ENCODE measurements around the gene MARCHF3. TPM values are rescaled to one million over a fixed set of nuclear protein-coding genes. Genes with fewer than 3 reads are reported as not detected.

MARCHF3 gene
- 10 to 100 TPM in 2 of 3 donors, 1 to 10 TPM in 1; 2.8 to 37.9 (median 29.9) TPM for polyA plus RNA-seq

- no peak within 1 kb of the TSS for H3K27ac ChIP-seq (ENCODE audit: low read depth, low read length)
- WGBS, 3 donors: 0 to 1% (median 0%) methylated on average over 94 to 97 of the region's 97 CpGs
These were observed at the start of gene MARCHF3 for GRCh38 chr5:127030259-127031146. TSS of gene MARCHF3 (minus strand) at chr5:127030558. CDS start at chr5:126918171, 112,387 bp downstream.

- H3K27ac ChIP-seq (ENCODE audit: low read depth, low read length): no peak overlapping the region
- 46 to 65% (median 65%) methylated on average over 9 of the region's 9 CpGs for WGBS, 3 donors
These were observed 49.7 kb upstream of the MARCHF3 start for GRCh38 chr5:127079994-127080491.

- WGBS, 3 donors: 30 to 81% (median 76%) methylated on average over 1 of the region's 1 CpG
- no peak overlapping the region for H3K27ac ChIP-seq (ENCODE audit: low read depth, low read length)
These were observed 47.0 kb upstream of the MARCHF3 start for GRCh38 chr5:127077366-127077765.

- WGBS, 3 donors: 56 to 72% (median 61%) methylated on average over 4 of the region's 4 CpGs
- no peak overlapping the region for H3K27ac ChIP-seq (ENCODE audit: low read depth, low read length)
These were observed 46.2 kb upstream of the MARCHF3 start for GRCh38 chr5:127076315-127077129.

- H3K27ac ChIP-seq (ENCODE audit: low read depth, low read length): no peak overlapping the region
- 53 to 96% (median 89%) methylated on average over 3 of the region's 3 CpGs for WGBS, 3 donors
These were observed 44.1 kb upstream of the MARCHF3 start for GRCh38 chr5:127074466-127074865.

GRCh38 chr5:127072861-127073846 is 42.8 kb upstream of the MARCHF3 start, which contains the start of gene C5orf63:
TSS of gene C5orf63 (minus strand) at chr5:127073502. CDS start at chr5:127058995, 14,507 bp downstream.
- WGBS, 3 donors: 12 to 23% (median 15%) methylated on average over 56 of the region's 56 CpGs
- no peak within 1 kb of the TSS for H3K27ac ChIP-seq (ENCODE audit: low read depth, low read length)

GRCh38 chr5:127070243-127070642 is 39.9 kb upstream of the MARCHF3 start:
- WGBS, 3 donors: 82 to 93% (median 82%) methylated on average over 2 of the region's 2 CpGs
- H3K27ac ChIP-seq (ENCODE audit: low read depth, low read length): no peak overlapping the region

- WGBS, 3 donors: 46 to 84% (median 49%) methylated on average over 2 of the region's 2 CpGs
These were observed 38.3 kb upstream of the MARCHF3 start for GRCh38 chr5:127068493-127069214.

GRCh38 chr5:127066721-127067120 is 36.4 kb upstream of the MARCHF3 start:
- H3K27ac ChIP-seq (ENCODE audit: low read depth, low read length): no peak overlapping the region

More at GRCh38 chr5:127068493-127069214, 38.3 kb upstream of the MARCHF3 start:
- no peak overlapping the region for H3K27ac ChIP-seq (ENCODE audit: low read depth, low read length)

- WGBS, 3 donors: 96% methylated on average over 4 of the region's 4 CpGs
- no peak overlapping the region for H3K27ac ChIP-seq (ENCODE audit: low read depth, low read length)
These were observed 34.0 kb upstream of the MARCHF3 start for GRCh38 chr5:127064253-127064840.

- H3K27ac ChIP-seq (ENCODE audit: low read depth, low read length): no peak overlapping the region
- WGBS, 3 donors: 55 to 76% (median 76%) methylated on average over 2 of the region's 2 CpGs
These were observed 33.0 kb upstream of the MARCHF3 start for GRCh38 chr5:127063257-127063913.

GRCh38 chr5:127061956-127062355 is 31.6 kb upstream of the MARCHF3 start:
- 37 to 90% (median 86%) methylated on average over 1 of the region's 1 CpG for WGBS, 3 donors

GRCh38 chr5:127061537-127061936 is 31.2 kb upstream of the MARCHF3 start:
- no peak overlapping the region for H3K27ac ChIP-seq (ENCODE audit: low read depth, low read length)
- WGBS, 3 donors: 87 to 92% (median 89%) methylated on average over 1 of the region's 1 CpG

More at GRCh38 chr5:127061956-127062355, 31.6 kb upstream of the MARCHF3 start:
- no peak overlapping the region for H3K27ac ChIP-seq (ENCODE audit: low read depth, low read length)

GRCh38 chr5:127060470-127060985 is 30.2 kb upstream of the MARCHF3 start:
- H3K27ac ChIP-seq (ENCODE audit: low read depth, low read length): no peak overlapping the region
- WGBS, 3 donors: 36 to 66% (median 47%) methylated on average over 1 of the region's 1 CpG

GRCh38 chr5:127056896-127057295 is 26.5 kb upstream of the MARCHF3 start:
- 55 to 88% (median 64%) methylated on average over 2 of the region's 2 CpGs for WGBS, 3 donors
- no peak overlapping the region for H3K27ac ChIP-seq (ENCODE audit: low read depth, low read length)
